CMK (cell line): ENCODE results near the gene MSI2.

Source experiments
- DNase-seq: peaks from one replicate; pipeline ENCODE4 v3.0.0-alpha.2; 2010; ENCODE audit warnings: low read depth

The MSI2 gene

DNA sequence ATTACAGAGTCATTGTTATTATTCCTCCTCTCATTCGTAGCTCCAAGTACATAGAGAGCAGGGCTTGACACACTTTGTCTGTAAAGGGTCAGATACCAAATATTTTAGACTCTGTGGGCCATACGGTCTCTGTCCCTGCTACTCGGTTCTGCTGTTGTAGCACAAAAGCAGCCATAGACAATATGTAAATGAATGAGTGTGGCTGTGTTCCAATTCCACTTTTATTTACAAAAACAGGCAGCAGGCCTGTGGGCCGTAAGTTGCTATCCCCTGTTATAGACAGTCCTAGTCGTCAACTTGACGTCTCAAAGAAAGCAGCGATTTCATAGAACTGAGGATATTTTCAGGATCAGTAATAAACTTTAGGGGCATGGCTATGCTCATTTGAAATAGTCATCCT is 161.6 kb downstream of the MSI2 start:
- DNase-seq: no peak

DNA sequence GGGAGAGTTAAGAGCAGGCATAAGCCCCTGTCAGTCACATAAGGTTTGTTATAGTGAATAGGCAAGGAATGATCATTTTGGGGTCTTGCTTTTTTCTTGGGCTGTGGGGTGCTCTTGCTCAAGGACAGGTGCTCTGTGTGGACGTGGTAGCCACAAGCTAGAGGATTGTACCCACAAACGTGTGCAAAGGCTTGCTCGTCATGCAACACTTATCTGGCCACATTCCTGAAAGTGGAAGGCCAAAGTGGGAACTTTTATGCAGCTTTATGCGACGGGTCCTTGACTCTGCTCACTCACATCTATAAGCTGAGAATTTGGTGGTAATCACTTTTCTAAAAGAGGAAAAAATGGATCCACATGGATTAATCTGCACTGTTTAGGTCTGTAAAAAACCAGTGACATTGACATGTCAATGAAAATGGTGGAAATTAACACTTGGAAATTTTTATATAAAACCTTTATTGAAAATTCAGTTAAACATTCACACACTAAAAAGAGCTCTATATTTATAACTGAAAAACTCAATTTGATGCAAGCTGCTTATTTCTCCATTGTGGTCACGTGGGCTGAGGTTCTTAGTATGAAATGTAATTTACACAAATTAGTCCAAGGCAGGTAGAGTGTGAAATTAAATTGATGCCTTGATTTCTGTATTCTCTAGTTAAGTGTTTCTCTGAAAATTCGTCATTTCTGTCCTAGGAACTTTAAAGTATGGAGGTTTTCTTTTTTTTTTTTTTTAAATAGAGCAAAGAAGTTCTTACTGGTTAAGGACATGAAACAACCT is 162.3 kb downstream of the MSI2 start:
- no peak for DNase-seq

DNA sequence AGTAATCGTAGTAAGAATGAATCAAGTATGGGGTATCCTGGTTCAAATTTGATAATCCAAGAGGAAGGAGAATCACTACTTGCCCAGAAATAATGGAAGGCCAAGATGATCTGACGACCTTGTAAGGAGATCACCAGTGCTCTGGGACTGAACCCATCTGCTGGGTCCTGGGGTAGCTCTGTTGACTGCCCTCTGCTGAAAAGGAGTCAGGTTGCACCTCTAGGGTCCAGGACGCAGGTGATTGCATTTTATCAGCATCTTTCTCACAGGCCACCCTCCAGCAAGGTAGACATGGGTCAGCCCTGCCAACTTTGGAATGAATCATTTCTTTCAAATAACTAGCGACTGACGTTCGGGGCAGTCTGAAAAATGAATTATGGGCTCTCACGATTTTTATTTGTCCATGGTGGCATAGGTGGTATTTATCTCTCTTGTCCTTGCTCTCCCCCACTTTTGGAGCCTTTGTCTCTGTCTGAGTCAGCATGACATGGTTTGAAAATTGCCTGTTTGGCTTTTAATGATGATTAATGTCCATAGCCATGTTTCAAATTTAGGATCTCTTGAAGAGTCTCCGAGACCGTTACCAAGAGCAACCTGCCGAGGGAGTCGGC is 163.7 kb downstream of the MSI2 start:
- DNase-seq: no peak

- DNase-seq: peak; percentile 66
Measured at GRCh38 chr17:57420734-57421717, 164.7 kb downstream of the MSI2 start.

- no peak for DNase-seq
Measured at GRCh38 chr17:57422574-57423164, 166.3 kb downstream of the MSI2 start.

DNA sequence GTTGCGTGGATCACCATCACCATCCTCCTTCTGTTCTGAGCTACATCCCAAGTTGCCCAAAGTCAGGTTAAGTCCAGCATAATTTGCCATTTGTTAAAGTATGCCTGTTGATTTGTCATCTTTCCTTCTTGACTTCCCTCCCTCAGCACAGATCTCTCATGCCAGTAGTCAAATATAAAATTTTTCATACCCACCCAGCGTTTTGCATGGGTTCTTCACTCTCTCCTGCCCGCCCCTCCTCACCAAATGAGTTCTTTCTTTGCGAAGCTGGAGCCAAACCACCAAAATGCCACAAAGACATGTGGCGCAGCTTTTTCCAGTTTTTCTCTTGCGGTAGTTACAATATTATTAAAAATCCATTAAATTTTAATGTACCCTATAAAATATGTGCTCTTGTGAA is 167.2 kb downstream of the MSI2 start:
- no peak for DNase-seq

- no peak for DNase-seq
Measured at GRCh38 chr17:57424273-57424672, 167.9 kb downstream of the MSI2 start.

- no peak for DNase-seq
Measured at GRCh38 chr17:57424777-57425188, 168.5 kb downstream of the MSI2 start.

- DNase-seq: no peak
Measured at GRCh38 chr17:57425431-57425830, 169.1 kb downstream of the MSI2 start.

DNA sequence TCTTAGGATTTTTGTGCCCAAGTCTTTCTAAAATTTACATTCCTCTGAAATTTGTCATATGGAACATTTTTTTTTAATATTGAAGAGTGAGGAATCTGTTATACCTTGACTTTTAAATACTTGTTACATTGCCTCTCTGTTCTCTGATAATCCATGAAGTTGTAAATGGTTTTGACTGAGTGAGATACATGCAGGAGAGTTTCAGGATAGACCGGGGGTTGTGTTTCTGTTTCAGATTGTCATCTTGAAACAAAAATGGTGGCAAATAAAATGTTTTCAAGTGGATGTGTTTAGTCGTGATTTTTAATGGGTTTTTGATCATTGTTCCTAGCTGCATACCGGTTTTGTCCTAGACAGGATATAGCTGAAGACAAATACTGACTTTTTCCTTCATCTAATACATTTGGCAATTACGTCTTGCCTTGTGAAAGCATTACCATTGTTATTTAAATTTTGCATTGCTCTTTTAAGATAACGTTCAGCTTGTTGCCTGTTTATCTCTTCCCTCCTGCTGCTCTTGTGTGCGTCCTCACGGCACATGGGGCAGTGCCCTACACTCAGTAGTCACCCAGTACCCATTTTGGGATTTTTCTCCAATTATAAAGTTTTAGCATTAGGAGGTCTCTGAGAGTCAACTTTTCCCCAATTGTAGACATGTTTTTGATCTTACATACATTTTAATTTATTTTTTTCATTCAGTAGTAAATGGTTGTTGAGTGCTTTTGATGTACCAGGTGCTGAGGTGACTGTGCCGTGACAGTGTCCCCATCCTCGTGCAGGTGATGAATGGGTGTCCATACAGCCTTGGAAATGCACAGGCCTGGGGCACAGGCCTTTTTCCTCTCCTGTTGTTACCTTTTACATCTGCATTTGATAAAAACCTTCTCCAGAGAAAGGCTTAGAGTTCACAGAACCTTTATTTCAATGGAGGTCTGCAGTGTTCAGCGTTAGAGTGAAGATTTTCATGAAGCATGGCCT is 169.9 kb downstream of the MSI2 start:
- DNase-seq: no peak

DNA sequence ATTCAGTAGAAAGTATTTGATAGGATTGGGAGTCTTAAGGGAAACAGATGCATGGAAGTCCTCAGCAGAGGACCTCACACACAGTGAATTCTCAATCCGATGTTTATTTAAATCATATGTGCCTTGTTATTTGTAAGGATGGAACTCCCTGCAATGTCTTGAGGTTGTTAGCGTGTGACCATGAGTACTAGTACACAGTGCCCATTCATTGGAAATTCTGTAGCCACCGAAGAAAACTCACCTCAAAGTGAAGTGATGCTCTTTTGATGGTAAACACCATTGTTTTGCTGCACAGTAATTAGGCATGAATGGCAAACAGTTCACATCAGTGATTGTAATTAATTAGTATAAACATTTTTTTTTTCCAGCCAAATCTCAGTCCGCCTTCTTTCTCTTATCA is 173.6 kb downstream of the MSI2 start:
- DNase-seq: no peak

- no peak for DNase-seq
Measured at GRCh38 chr17:57431415-57431814, 175.1 kb downstream of the MSI2 start.

GRCh38 chr17:57432507-57433277 is 176.4 kb downstream of the MSI2 start:
- DNase-seq: no peak

DNA sequence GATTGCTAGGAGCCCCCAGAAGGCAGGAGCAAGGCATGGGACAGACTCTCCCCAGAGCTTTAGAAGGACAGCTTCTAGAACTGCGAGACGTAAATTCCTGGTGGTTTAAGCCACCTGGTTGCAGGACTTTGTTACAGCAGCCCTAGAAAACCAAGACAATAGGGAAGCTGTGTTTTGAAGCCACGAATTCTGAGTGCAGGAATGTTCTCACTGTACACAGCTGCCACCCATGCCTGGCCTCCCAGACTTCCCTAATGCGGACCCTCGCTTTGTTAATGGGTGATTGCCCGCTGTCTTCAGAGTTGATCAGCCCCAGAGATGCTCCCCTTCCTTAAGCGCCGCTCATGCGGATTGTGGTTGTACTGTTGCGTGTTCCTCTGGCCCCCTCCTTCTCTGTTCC is 177.1 kb downstream of the MSI2 start:
- no peak for DNase-seq

DNA sequence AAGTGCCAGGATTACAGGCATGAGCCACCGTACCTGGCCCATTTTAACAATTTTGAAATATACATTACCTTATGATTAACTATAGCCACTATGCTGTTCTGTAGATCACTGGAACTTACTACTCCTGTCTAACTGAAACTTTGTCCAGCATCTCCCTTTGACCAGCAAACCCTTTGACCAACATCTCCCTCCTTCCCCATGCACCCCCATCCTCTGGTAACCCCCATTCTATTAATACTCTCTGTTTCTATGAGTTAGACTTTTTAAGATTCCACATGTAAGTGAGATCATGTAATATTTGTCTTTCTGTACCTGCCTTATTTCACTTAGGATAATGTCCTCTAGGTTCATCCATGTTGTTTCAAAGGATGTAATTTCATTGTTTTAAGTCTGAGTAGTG is 178.0 kb downstream of the MSI2 start:
- DNase-seq: no peak

- DNase-seq: no peak
Measured at GRCh38 chr17:57436565-57436964, 180.2 kb downstream of the MSI2 start.

GRCh38 chr17:57438066-57438731 is 181.9 kb downstream of the MSI2 start:
- no peak for DNase-seq

GRCh38 chr17:57439651-57440050 is 183.3 kb downstream of the MSI2 start:
- DNase-seq: no peak

DNA sequence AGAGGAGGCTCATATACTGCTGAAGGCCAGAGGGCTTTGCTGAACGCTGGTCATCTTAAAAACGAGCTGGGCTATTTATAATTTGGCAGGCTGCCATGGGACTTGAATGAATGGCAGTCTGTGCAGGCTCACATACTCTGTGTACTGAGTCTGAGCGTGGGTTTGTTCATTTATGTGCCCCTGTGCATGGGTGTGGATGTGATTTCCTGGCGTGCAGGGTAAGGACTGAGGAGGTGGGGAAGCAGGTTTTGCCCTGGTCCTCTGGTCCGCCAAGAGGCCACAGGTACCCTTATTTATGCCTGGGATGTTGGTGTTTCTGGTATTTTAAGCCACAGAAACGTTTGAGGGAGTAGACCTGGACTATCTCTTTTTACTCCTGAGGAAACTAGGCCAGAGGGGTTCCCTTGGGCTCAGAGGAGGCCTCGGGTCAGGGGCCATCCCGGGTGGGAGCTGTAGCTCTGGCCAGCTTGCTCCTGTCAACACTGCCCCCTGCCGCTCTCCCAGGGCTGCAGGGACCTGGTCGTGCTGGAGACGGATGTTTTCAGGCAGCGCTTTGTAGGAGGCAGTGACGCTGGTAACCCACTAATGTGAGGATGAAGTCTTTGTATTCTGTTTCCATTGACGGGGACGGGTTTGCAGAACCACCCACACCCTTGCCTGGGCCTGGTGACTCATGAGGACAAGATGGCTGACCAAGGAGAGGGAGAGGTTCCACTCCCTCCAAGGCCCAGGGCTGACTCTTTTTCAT is 184.4 kb downstream of the MSI2 start:
- no peak for DNase-seq
